NCI-H2196 treated with DMSO at 0.1 percent for 48 hours (cell line): Measurements from ENCODE around the gene EXOC5.

Source experiments
- DNase-seq: peaks from one replicate; lab custom pipeline; 2025; ENCODE audit not compliant: unreplicated experiment; lab: John Stamatoyannopoulos, UW

The EXOC5 gene

GRCh38 chr14:57169901-57170300 is 98.8 kb downstream of the EXOC5 start:
- DNase-seq = no peak

GRCh38 chr14:57168138-57168679 is 100.5 kb downstream of the EXOC5 start:
- no peak for DNase-seq

- DNase-seq = no peak
These were observed 107.0 kb downstream of the EXOC5 start for GRCh38 chr14:57161583-57162234.

- no peak for DNase-seq
These were observed 108.4 kb downstream of the EXOC5 start for GRCh38 chr14:57160333-57160732.

DNA sequence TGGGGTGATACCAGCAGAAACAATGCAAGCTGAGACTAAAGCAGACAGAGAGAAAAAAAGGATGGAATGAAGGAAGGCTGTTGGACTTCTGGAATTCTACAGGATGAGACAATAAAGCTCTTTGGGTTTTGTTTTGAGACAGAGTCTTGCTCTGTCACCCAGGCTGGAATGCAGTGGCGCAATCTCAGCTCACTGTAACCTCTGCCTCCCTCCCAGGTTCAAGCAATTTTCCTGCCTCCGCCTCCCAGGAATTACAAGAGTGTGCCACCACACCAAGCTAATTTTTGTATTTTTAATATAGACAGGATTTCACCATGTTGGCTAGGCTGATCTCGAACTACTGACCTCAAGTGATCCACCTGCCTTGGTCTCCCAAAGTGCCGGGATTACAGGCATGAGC is 115.4 kb downstream of the EXOC5 start:
- DNase-seq = no peak
